Esophagus squamous epithelium (tissue), 4 donors: ENCODE measurements around the gene BMPER.

ENCODE experiments used
- CTCF ChIP-seq, 6 experiments: fragments of 450-650 bp in 4 of 6; fragments of 200-600 bp in 2 of 6; sonication (generic) in 2 of 6; IDR thresholded peaks; one replicate each; pipeline ENCODE4 v1.5.1; 2016 to 2019; ENCODE audit warnings: antibody characterized with exemption in 6 of 6, mild to moderate bottlenecking in 4 of 6, moderate library complexity in 4 of 6
- POLR2A ChIP-seq, 4 donors: fragments of 450-650 bp; IDR thresholded peaks; one replicate each; pipeline ENCODE4 v1.6.1; 2017; ENCODE audit warnings: antibody characterized with exemption in 4 of 4, mild to moderate bottlenecking in 4 of 4, moderate library complexity in 3 of 4

GRCh38 chr7:34022626-34023025 is 117.3 kb downstream of the BMPER start:
- TF ChIP-seq CTCF (IDR thresholded peaks at IDR 0.05) (no peak), POLR2A (IDR thresholded peaks at IDR 0.05) (no peak)
